IMR-90 (cell line): ENCODE results near the gene SLC26A1. TPM values are rescaled to one million over a fixed set of nuclear protein-coding genes. Genes with fewer than 3 reads are reported as not detected.

ENCODE experiments used
- ATAC-seq: fragments of 200-7000 bp; cut with Tn5 transposase; 2 replicates; pipeline ENCODE4 v1.9.1; 2020; ENCODE audit warnings: low read depth, mild to moderate bottlenecking, moderate library complexity
- BruUV-seq: library from RNA; stranded (reverse); fragments of 400-500 nt; replicated peaks from 2 replicates; lab custom pipeline; 2021; lab: Mats Ljungman, UMichigan
- CTCF ChIA-PET: fragments of 300-600 bp; formaldehyde crosslinking; extraction: SDS; loops from one replicate; lab custom pipeline; 2021; ENCODE audit warnings: antibody characterized with exemption; lab: Yijun Ruan, JAX
- POLR2A ChIA-PET: fragments of 300-600 bp; sonication (Branson Sonifier 250); formaldehyde crosslinking; loops from one replicate; lab custom pipeline; 2022; ENCODE audit warnings: antibody characterized with exemption; ENCODE audit not compliant: unreplicated experiment; lab: Charles Lee
- DNase-seq: peaks from one replicate; pipeline ENCODE4 v3.0.0; 2013
- H2AFZ ChIP-seq: replicated peaks from 2 replicates; pipeline ENCODE3; 2013; ENCODE audit warnings: low read length, mild to moderate bottlenecking; ENCODE audit not compliant: poor library complexity
- H2AK5ac ChIP-seq: 2 replicates; pipeline ENCODE4 v1.6.1; 2013; ENCODE audit warnings: low read depth, low read length, inconsistent platforms
- H2AK9ac ChIP-seq: replicated peaks from 2 replicates; pipeline ENCODE3; 2013; ENCODE audit warnings: mild to moderate bottlenecking, low read depth, low read length, moderate library complexity; ENCODE audit not compliant: poor library complexity
- H2BK120ac ChIP-seq: 2 replicates; pipeline ENCODE4 v1.6.1; 2013; ENCODE audit warnings: low read depth, low read length, inconsistent platforms
- H2BK15ac ChIP-seq: 3 replicates; pipeline ENCODE4 v1.6.1; 2013; ENCODE audit warnings: low read depth, low read length, inconsistent platforms
- H2BK20ac ChIP-seq: 2 replicates; pipeline ENCODE4 v1.6.1; 2013; ENCODE audit warnings: low read depth, mild to moderate bottlenecking, inconsistent platforms, low read length, moderate library complexity
- H2BK5ac ChIP-seq: 2 replicates; pipeline ENCODE4 v1.6.1; 2013; ENCODE audit warnings: mild to moderate bottlenecking, low read depth, low read length, inconsistent platforms; ENCODE audit not compliant: poor library complexity, severe bottlenecking
- H3K14ac ChIP-seq: replicated peaks from 2 replicates; pipeline ENCODE4 v1.6.1; 2013; ENCODE audit warnings: low read depth, low read length, inconsistent platforms
- H3K18ac ChIP-seq: 2 replicates; pipeline ENCODE4 v1.6.1; 2013; ENCODE audit warnings: low read depth, low read length, control low read depth
- H3K23ac ChIP-seq: 2 replicates; pipeline ENCODE4 v1.6.1; 2013; ENCODE audit warnings: low read depth, low read length, inconsistent platforms
- H3K27ac ChIP-seq: 2 replicates; pipeline ENCODE4 v1.5.1; 2013; ENCODE audit warnings: mild to moderate bottlenecking, control low read depth, low read length; ENCODE audit not compliant: insufficient read depth
- H3K27me3 ChIP-seq: 2 replicates; pipeline ENCODE4 v1.6.1; 2013; ENCODE audit warnings: low read length; ENCODE audit not compliant: control insufficient read depth, insufficient read depth
- H3K36me3 ChIP-seq: 2 replicates; pipeline ENCODE4 v1.6.1; 2013; ENCODE audit warnings: low read length, mixed read lengths; ENCODE audit not compliant: control insufficient read depth, insufficient read depth
- H3K4ac ChIP-seq: 2 replicates; pipeline ENCODE4 v1.6.1; 2013; ENCODE audit warnings: low read depth, low read length, inconsistent platforms
- H3K4me1 ChIP-seq: 2 replicates; pipeline ENCODE4 v1.6.1; 2013; ENCODE audit warnings: low read length, mixed read lengths; ENCODE audit not compliant: control insufficient read depth, insufficient read depth
- H3K4me2 ChIP-seq: 2 replicates; pipeline ENCODE4 v1.6.1; 2013; ENCODE audit warnings: low read depth, mild to moderate bottlenecking, control low read depth, low read length, moderate library complexity
- H3K4me3 ChIP-seq: 2 replicates; pipeline ENCODE4 v1.5.1; 2013; ENCODE audit warnings: low read depth, mild to moderate bottlenecking, control low read depth, low read length, moderate library complexity; ENCODE audit not compliant: insufficient read depth
- H3K56ac ChIP-seq: 2 replicates; pipeline ENCODE4 v1.6.1; 2013; ENCODE audit warnings: low read length, inconsistent platforms; ENCODE audit not compliant: insufficient read depth; ENCODE audit errors: extremely low read depth
- H3K79me1 ChIP-seq, 2 experiments: 2 replicates each; pipeline ENCODE4 v1.6.1; 2013; ENCODE audit warnings: low read length in 2 of 2, inconsistent platforms in 1 of 2, low read depth in 1 of 2
- H3K9ac ChIP-seq: 2 replicates; pipeline ENCODE4 v1.6.1; 2013; ENCODE audit warnings: low read depth, low read length, control low read depth
- H3K9me1 ChIP-seq: 2 replicates; pipeline ENCODE4 v1.6.1; 2013; ENCODE audit warnings: low read length, inconsistent platforms; ENCODE audit not compliant: insufficient read depth
- H3K9me3 ChIP-seq: 2 replicates; pipeline ENCODE4 v1.6.1; 2013; ENCODE audit warnings: low read length; ENCODE audit not compliant: control insufficient read depth, insufficient read depth
- H4K20me1 ChIP-seq: 2 replicates; pipeline ENCODE4 v1.6.1; 2013; ENCODE audit warnings: low read length, inconsistent platforms; ENCODE audit not compliant: insufficient read depth
- H4K5ac ChIP-seq: 2 replicates; pipeline ENCODE4 v1.6.1; 2013; ENCODE audit warnings: mild to moderate bottlenecking, low read depth, low read length, control low read depth
- H4K8ac ChIP-seq, 2 experiments: 2 replicates each; pipeline ENCODE4 v1.6.1; 2013; ENCODE audit warnings: low read depth in 2 of 2, low read length in 2 of 2, control low read depth in 1 of 2, inconsistent platforms in 1 of 2
- H4K91ac ChIP-seq: 2 replicates; pipeline ENCODE4 v1.6.1; 2013; ENCODE audit warnings: low read depth, low read length, inconsistent platforms; ENCODE audit not compliant: insufficient read depth
- CEBPB ChIP-seq: IDR thresholded peaks from 2 replicates; pipeline ENCODE4 v1.6.1; 2012; ENCODE audit warnings: low read depth, low read length, improper control_type of control experiment
- FOS ChIP-seq: fragments of 150-350 bp; IDR thresholded peaks from 2 replicates; pipeline ENCODE4 v1.6.1; 2016; ENCODE audit warnings: low read depth, low read length
- MAFK ChIP-seq: IDR thresholded peaks from 2 replicates; pipeline ENCODE4 v1.6.1; 2012; ENCODE audit warnings: low read depth, low read length, improper control_type of control experiment
- MAZ ChIP-seq: IDR thresholded peaks from 2 replicates; pipeline ENCODE4 v1.6.1; 2012; ENCODE audit warnings: low read depth, mild to moderate bottlenecking, low read length, improper control_type of control experiment, moderate library complexity, borderline replicate concordance
- POLR2A ChIP-seq: IDR thresholded peaks from 2 replicates; pipeline ENCODE4 v1.6.1; 2012; ENCODE audit warnings: mild to moderate bottlenecking, low read depth, low read length
- RAD21 ChIP-seq: IDR thresholded peaks from 2 replicates; pipeline ENCODE4 v1.6.1; 2012; ENCODE audit warnings: low read length, improper control_type of control experiment
- SMC3 ChIP-seq: fragments of 150-350 bp; IDR thresholded peaks from 2 replicates; pipeline ENCODE4 v1.6.1; 2016; ENCODE audit warnings: low read depth, mild to moderate bottlenecking, antibody characterized with exemption, low read length, moderate library complexity
- WGBS, 2 experiments: methylation state at CpG; one replicate each; pipeline versions ENCODE4 v1.1.5 to v1.1.7; 2013; ENCODE audit warnings: missing lambda C conversion rate in 2 of 2; ENCODE audit not compliant: insufficient read length in 1 of 2; ENCODE audit errors: extremely low coverage in 2 of 2; 5-methylcytosine and 5-hydroxymethylcytosine counted together
- dilution Hi-C: fragments of 300-500 bp; cut with HindIII; formaldehyde crosslinking; loops from one replicate; pipeline ENCODE4 v1.14.3; 2018; ENCODE audit warnings: low sequenced_read_pairs; ENCODE audit not compliant: unreplicated experiment
- in situ Hi-C: fragments of 300-500 bp; cut with MboI; formaldehyde crosslinking; loops from 3 replicates; pipeline ENCODE4 v1.14.3; 2019; ENCODE audit warnings: low sequenced_read_pairs, inconsistent platforms, mixed read lengths
- intact Hi-C: fragments of 100-400 bp; cut with micrococcal nuclease; formaldehyde crosslinking; loops from 2 replicates; pipeline ENCODE4 v1.10.0; 2022
- polyA plus RNA-seq, 3 experiments: library from polyadenylated mRNA; depleted of rRNA; stranded (reverse); fragments of >200 nt; gene quantifications; 2 replicates each; pipeline ENCODE4 v1.2.3, GENCODE V29; 2012; ENCODE audit warnings: low replicate concordance in 1 of 3
- total RNA-seq: library from RNA; depleted of rRNA; stranded (reverse); fragments of >200 nt; gene quantifications from 2 replicates; pipeline ENCODE4 v1.2.3, GENCODE V29; 2012
- TF ChIP-seq, protein P1 (sequence below): fragments of 150-350 bp; IDR thresholded peaks from 2 replicates; pipeline ENCODE4 v1.6.1; 2017; ENCODE audit warnings: mild to moderate bottlenecking, antibody characterized with exemption, low read length, low read depth
- TF ChIP-seq, protein P2 (sequence below): fragments of 150-350 bp; IDR thresholded peaks from 2 replicates; pipeline ENCODE4 v1.6.1; 2016; ENCODE audit warnings: low read depth, mild to moderate bottlenecking, low read length, moderate library complexity, borderline replicate concordance
- TF ChIP-seq, protein P3 (sequence below): conservative IDR thresholded peaks from 2 replicates; pipeline ENCODE4 v1.5.1; 2012; ENCODE audit warnings: mild to moderate bottlenecking, low read depth, low read length, improper control_type of control experiment

SLC26A1 gene
- total and polyA plus RNA-seq, 2 of the 4 experiments (the other 2 are of a cell fraction) = 0.09 TPM; not detected in 1

DNA sequence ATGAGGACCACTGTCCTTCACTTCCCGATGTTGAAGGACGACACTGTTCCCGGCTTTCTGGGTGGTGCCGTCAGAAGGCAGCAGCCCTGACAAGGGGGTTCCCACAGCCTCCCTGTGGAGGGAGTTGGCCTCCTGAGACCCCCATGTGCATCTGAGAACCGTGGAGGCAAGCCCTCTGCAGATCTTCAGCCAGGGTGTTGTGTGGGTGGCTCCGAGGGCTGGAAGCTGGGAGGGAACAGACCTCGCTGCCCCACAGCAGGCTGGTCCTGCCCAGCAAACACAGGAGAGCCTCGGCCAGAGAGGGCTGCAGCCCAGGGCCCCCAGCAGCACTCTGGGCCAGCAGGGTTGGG, 36.0 kb downstream of the SLC26A1 start:
- H2BK5ac ChIP-seq = no peak overlapping the region
- POLR2A ChIA-PET = no interaction called here
- H4K20me1 ChIP-seq = no peaks in the 10 kb centered on the region; the same call in 1 of the 2 replicates
- H3K4me3 ChIP-seq = no peak overlapping the region
- no peak overlapping the region for H2AK9ac ChIP-seq
- no peak overlapping the region for H3K9ac ChIP-seq
- CTCF ChIA-PET = no interaction called here
- no peak overlapping the region for H3K14ac ChIP-seq
- BruUV-seq = no TSS peak
- no peak overlapping the region for H4K91ac ChIP-seq
- no peak overlapping the region for H3K23ac ChIP-seq
- no peak overlapping the region for H2BK120ac ChIP-seq
- no peak overlapping the region for H2BK15ac ChIP-seq
- dilution Hi-C loops = no loop called here
- WGBS, 2 experiments = 62% methylated on average over 3 of the region's 8 CpGs; no CpG with 5 or more reads in 1 of the 2 experiments
- H3K4me1 ChIP-seq = no peaks in the 10 kb centered on the region
- no peaks in the 10 kb centered on the region for H3K9me3 ChIP-seq
- no peak overlapping the region for H2BK20ac ChIP-seq
- H3K9me1 ChIP-seq = 0 out of 2 replicates have a peak, but pooled peaks cover 2% of the 10 kb centered on the region
- no peak overlapping the region for H4K5ac ChIP-seq
- H3K27me3 ChIP-seq = no peaks in the 10 kb centered on the region
- H4K8ac ChIP-seq = no peak overlapping the region
- no peak overlapping the region for H2AFZ ChIP-seq
- no peak overlapping the region for H2AK5ac ChIP-seq
- H3K4ac ChIP-seq = no peak overlapping the region
- H3K56ac ChIP-seq = no peak overlapping the region
- DNase-seq = no peak
- ATAC-seq = no peak
- no peak overlapping the region for H3K4me2 ChIP-seq
- no peak for TF ChIP-seq RAD21
- TF ChIP-seq MAZ = no peak
- TF ChIP-seq, protein P1, sequence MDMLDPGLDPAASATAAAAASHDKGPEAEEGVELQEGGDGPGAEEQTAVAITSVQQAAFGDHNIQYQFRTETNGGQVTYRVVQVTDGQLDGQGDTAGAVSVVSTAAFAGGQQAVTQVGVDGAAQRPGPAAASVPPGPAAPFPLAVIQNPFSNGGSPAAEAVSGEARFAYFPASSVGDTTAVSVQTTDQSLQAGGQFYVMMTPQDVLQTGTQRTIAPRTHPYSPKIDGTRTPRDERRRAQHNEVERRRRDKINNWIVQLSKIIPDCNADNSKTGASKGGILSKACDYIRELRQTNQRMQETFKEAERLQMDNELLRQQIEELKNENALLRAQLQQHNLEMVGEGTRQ = no peak
- TF ChIP-seq POLR2A = no peak
- TF ChIP-seq FOS = no peak
- TF ChIP-seq SMC3 = no peak
- TF ChIP-seq, protein P2, sequence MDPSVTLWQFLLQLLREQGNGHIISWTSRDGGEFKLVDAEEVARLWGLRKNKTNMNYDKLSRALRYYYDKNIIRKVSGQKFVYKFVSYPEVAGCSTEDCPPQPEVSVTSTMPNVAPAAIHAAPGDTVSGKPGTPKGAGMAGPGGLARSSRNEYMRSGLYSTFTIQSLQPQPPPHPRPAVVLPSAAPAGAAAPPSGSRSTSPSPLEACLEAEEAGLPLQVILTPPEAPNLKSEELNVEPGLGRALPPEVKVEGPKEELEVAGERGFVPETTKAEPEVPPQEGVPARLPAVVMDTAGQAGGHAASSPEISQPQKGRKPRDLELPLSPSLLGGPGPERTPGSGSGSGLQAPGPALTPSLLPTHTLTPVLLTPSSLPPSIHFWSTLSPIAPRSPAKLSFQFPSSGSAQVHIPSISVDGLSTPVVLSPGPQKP = no peak
- TF ChIP-seq MAFK = no peak
- TF ChIP-seq, protein P3, sequence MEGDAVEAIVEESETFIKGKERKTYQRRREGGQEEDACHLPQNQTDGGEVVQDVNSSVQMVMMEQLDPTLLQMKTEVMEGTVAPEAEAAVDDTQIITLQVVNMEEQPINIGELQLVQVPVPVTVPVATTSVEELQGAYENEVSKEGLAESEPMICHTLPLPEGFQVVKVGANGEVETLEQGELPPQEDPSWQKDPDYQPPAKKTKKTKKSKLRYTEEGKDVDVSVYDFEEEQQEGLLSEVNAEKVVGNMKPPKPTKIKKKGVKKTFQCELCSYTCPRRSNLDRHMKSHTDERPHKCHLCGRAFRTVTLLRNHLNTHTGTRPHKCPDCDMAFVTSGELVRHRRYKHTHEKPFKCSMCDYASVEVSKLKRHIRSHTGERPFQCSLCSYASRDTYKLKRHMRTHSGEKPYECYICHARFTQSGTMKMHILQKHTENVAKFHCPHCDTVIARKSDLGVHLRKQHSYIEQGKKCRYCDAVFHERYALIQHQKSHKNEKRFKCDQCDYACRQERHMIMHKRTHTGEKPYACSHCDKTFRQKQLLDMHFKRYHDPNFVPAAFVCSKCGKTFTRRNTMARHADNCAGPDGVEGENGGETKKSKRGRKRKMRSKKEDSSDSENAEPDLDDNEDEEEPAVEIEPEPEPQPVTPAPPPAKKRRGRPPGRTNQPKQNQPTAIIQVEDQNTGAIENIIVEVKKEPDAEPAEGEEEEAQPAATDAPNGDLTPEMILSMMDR = no peak
- no peak for TF ChIP-seq CEBPB
- H3K79me1 ChIP-seq = no peaks in the 10 kb centered on the region
- H3K27ac ChIP-seq = no peak overlapping the region
- intact Hi-C loops = no loop called here
- H3K18ac ChIP-seq = no peak overlapping the region
- in situ Hi-C loops = no loop called here
- H3K36me3 ChIP-seq = peaks cover 37% of the 10 kb centered on the region
